OCI-LY7 (cell line): ENCODE results near the gene AMZ1. TPM values are rescaled to one million over a fixed set of nuclear protein-coding genes. Genes with fewer than 3 reads are reported as not detected.

ENCODE experiments used
- BruUV-seq: library from RNA; stranded (reverse); fragments of 400-500 nt; replicated peaks from 2 replicates; lab custom pipeline; 2021; lab: Mats Ljungman, UMichigan
- CTCF ChIA-PET: fragments of 300-600 bp; sonication (Branson Sonifier 250); formaldehyde crosslinking; loops from one replicate; lab custom pipeline; 2022; ENCODE audit warnings: antibody characterized with exemption; ENCODE audit not compliant: unreplicated experiment; lab: Charles Lee
- POLR2A ChIA-PET: fragments of 300-600 bp; sonication (Branson Sonifier 250); formaldehyde crosslinking; loops from one replicate; lab custom pipeline; 2022; ENCODE audit warnings: antibody characterized with exemption; lab: Charles Lee
- DNase-seq: peaks from one replicate; pipeline ENCODE4 v3.0.0-alpha.2; 2015; ENCODE audit warnings: low spot score
- H2AFZ ChIP-seq: fragments of 200-600 bp; sonication (generic), shearing (Covaris generic); 2 replicates; pipeline ENCODE4 v1.6.1; 2014; ENCODE audit warnings: mild to moderate bottlenecking, antibody characterized with exemption, low read length, moderate library complexity
- H3K27ac ChIP-seq: fragments of 200-600 bp; sonication (generic); 2 replicates; pipeline ENCODE4 v1.5.1; 2014; ENCODE audit warnings: mixed run types, low read depth, mild to moderate bottlenecking, moderate library complexity, low read length, inconsistent platforms; ENCODE audit not compliant: poor library complexity, severe bottlenecking
- H3K36me3 ChIP-seq: fragments of 200-600 bp; sonication (generic); 2 replicates; pipeline ENCODE4 v1.6.1; 2014; ENCODE audit warnings: mild to moderate bottlenecking, antibody characterized with exemption, low read length, moderate library complexity, mixed read lengths; ENCODE audit not compliant: insufficient read depth
- H3K4me1 ChIP-seq: fragments of 200-600 bp; sonication (generic); 2 replicates; pipeline ENCODE4 v1.5.1; 2014; ENCODE audit warnings: mild to moderate bottlenecking, low read length; ENCODE audit not compliant: insufficient read depth, poor library complexity, severe bottlenecking
- H3K4me2 ChIP-seq: fragments of 200-600 bp; sonication (generic); 2 replicates; pipeline ENCODE4 v1.6.1; 2014; ENCODE audit warnings: mild to moderate bottlenecking, low read length
- H3K4me3 ChIP-seq: fragments of 200-600 bp; sonication (generic); 2 replicates; pipeline ENCODE4 v1.5.1; 2014; ENCODE audit warnings: mild to moderate bottlenecking, low read depth, low read length; ENCODE audit not compliant: poor library complexity, severe bottlenecking
- H3K79me2 ChIP-seq: fragments of 200-600 bp; sonication (generic); 2 replicates; pipeline ENCODE4 v1.6.1; 2016; ENCODE audit warnings: low read depth, mild to moderate bottlenecking, low read length, moderate library complexity, mixed read lengths; ENCODE audit not compliant: insufficient read depth
- H3K9me2 ChIP-seq: fragments of 200-600 bp; sonication (generic); 2 replicates; pipeline ENCODE4 v1.6.1; 2016; ENCODE audit warnings: mild to moderate bottlenecking, low read length, mixed read lengths; ENCODE audit not compliant: insufficient read depth
- H3K9me3 ChIP-seq: fragments of 200-600 bp; sonication (generic); 2 replicates; pipeline ENCODE4 v1.6.1; 2014; ENCODE audit warnings: mild to moderate bottlenecking, mixed run types, low read length, mixed read lengths
- H4K20me1 ChIP-seq: fragments of 200-600 bp; sonication (generic); 2 replicates; pipeline ENCODE4 v1.6.1; 2014; ENCODE audit warnings: mild to moderate bottlenecking, antibody characterized with exemption, low read length, moderate library complexity, mixed read lengths; ENCODE audit not compliant: insufficient read depth
- CTCF ChIP-seq: fragments of 200-600 bp; sonication (generic); conservative IDR thresholded peaks from 2 replicates; pipeline ENCODE4 v1.5.1; 2014; ENCODE audit warnings: mild to moderate bottlenecking, antibody characterized with exemption, low read length, moderate library complexity, mixed read lengths
- EZH2phosphoT487 ChIP-seq: fragments of 200-600 bp; sonication (generic); IDR thresholded peaks from 2 replicates; pipeline ENCODE4 v1.6.1; 2018; ENCODE audit warnings: low read depth, borderline replicate concordance, mild to moderate bottlenecking, mixed run types, antibody characterized with exemption, low read length, moderate library complexity, mixed read lengths
- intact Hi-C: fragments of 100-400 bp; cut with micrococcal nuclease; formaldehyde crosslinking; loops from one replicate; pipeline ENCODE4 v1.10.0; 2022; ENCODE audit not compliant: unreplicated experiment
- total RNA-seq, 2 experiments: library from RNA; depleted of rRNA in 1 of 2; stranded (reverse); fragments of >200 nt in 1 of 2; shearing (Covaris generic) in 1 of 2; gene quantifications; 2 replicates each; pipeline ENCODE4 v1.2.3, GENCODE V29; 2014 to 2022

AMZ1 gene
- total RNA-seq, 2 experiments from 2014 or later = 1.4 to 2.7 TPM

DNA sequence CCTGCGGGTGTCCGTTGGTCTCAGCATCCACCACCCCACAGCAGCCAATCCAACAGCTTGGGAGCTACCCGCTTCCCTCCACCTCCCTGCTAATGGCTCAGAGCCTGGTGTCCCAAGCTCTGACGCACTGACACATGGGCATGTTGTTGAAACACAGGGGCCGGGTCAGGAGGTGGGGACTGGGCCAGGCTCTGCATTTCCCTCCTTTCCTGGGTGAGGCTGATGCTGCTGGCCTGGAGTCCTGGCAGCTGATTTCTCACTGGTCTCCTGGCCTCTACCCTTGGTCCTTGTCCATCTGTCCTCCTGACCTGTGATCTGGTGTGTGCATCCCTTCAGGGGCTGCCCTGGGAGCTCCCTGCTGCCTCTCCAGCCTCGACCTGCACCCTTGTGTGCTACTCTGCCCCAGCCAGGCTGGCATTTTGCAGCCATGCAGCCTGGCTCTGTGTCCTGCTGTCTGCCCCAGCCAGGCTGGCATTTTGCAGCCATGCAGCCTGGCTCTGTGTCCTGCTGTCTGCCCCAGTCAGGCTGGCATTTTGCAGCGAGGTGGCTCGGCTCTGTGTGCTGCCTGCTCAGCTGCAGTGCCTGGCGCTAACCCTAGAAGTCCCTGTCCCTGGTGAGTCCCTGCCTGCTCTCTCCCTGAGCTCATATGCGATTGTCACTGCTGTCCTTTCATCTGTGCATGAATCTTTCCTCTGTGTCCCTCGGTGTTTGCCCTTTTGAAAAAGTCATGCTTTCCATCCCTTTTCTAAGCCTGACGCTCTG, 14.0 kb downstream of the AMZ1 start:
- CTCF ChIA-PET = interaction anchor here (1.0 kb wide), 1 partner anchor 15 kb away, joined by 3 read pairs; no protein-coding TSS in a partner anchor
- Histone ChIP-seq H3K4me3 (no peak overlapping the region), H3K4me1 (peaks cover 14% of the 10 kb centered on the region), H3K79me2 (no peaks in the 10 kb centered on the region), H3K4me2 (no peak overlapping the region), H3K36me3 (no peaks in the 10 kb centered on the region), H4K20me1 (no peaks in the 10 kb centered on the region), H3K9me3 (no peaks in the 10 kb centered on the region), H2AFZ (no peak overlapping the region), H3K9me2 (no peaks in the 10 kb centered on the region), H3K27ac (no peak overlapping the region)
- intact Hi-C loops = no loop called here
- TF ChIP-seq EZH2phosphoT487 (no peak), CTCF (no peak)
- POLR2A ChIA-PET = interaction anchor here (1.2 to 5.6 kb wide), 3 partner anchors 8 to 12 kb away, joined by 3 to 36 read pairs (median 3); no protein-coding TSS in a partner anchor
- DNase-seq = no peak
- no TSS peak for BruUV-seq

DNA sequence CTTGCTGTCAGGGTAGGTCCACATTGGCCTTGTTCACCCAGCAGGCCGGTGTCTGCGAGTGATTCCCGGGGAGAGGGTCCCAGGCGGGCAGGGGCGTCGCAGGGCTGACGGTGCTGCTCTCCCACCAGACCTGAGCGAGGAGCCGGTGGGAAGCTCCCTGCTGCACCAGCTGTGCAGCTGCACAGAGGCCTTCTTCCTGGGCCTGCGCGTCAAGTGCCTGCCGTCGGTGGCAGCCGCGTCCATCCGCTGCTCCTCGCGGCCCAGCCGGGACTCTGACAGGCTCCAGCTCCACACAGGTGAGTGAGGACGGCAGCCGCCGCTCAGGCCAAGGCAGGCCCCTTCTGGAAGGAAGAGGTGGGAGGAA, 14.6 kb downstream of the AMZ1 start:
- H3K4me3 ChIP-seq = no peak overlapping the region
- DNase-seq = no peak
- intact Hi-C loops = no loop called here
- no peak overlapping the region for H2AFZ ChIP-seq
- peaks cover 14% of the 10 kb centered on the region for H3K4me1 ChIP-seq
- no peaks in the 10 kb centered on the region for H3K9me3 ChIP-seq
- H3K36me3 ChIP-seq = no peaks in the 10 kb centered on the region
- ChIA-PET CTCF (no interaction called here), POLR2A (interaction anchor here (1.6 to 5.6 kb wide), 2 partner anchors 8 to 11 kb away, joined by 3 to 36 read pairs; no protein-coding TSS in a partner anchor)
- H4K20me1 ChIP-seq = no peaks in the 10 kb centered on the region
- TF ChIP-seq EZH2phosphoT487 = no peak
- no peak for TF ChIP-seq CTCF
- no peaks in the 10 kb centered on the region for H3K9me2 ChIP-seq
- no peak overlapping the region for H3K4me2 ChIP-seq
- no peaks in the 10 kb centered on the region for H3K79me2 ChIP-seq
- no TSS peak for BruUV-seq
- H3K27ac ChIP-seq = no peak overlapping the region
